Measurements from ENCODE around the gene RAET1E.
"Not testable (repeated sequence)": the region's sequence is repeated elsewhere in the genome, so short reads cannot be mapped to it uniquely, and the experiment has no call there.

DNA sequence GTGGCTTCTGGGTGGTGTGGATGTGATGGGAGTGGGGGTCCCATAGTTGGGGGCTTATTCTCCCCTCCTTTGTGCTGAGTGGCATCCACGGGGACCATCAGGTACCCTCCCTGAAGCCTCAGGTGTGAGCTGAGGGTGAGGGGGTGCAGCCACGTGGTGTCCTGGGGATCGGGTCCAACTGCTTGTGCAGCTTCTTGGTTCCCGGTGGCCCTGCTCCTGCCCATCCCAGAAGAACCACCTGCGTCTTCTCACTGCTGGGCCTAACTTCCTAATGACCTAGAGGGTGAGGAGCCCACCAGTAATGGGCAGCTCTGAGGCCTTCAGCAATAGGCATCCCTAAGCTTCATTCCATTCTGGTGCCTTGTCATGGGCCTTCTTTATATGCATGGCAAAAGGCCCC lies 45.4 kb upstream of the RAET1E start:
- not testable (repeated sequence) for TF ChIP-seq ARNT (IDR thresholded peaks at IDR 0.05); SP1 (IDR thresholded peaks at IDR 0.05); NFRKB (IDR thresholded peaks at IDR 0.05); PKNOX1 (IDR thresholded peaks at IDR 0.05); FOXA1 (IDR thresholded peaks at IDR 0.05); FOXM1 (IDR thresholded peaks at IDR 0.05; ENCODE audit: borderline replicate concordance); HDGF (IDR thresholded peaks at IDR 0.05; ENCODE audit: borderline replicate concordance); LEF1 (IDR thresholded peaks at IDR 0.05; ENCODE audit: borderline replicate concordance); ZNF384 (IDR thresholded peaks at IDR 0.05); FOXK2 (IDR thresholded peaks at IDR 0.05); BHLHE40 (IDR thresholded peaks at IDR 0.05; ENCODE audit: borderline replicate concordance); ELF4 (IDR thresholded peaks at IDR 0.05)

Measured in HEK293T (cell line).